Cardiac fibroblast (primary cell): ENCODE measurements around the gene TBC1D22B.

ENCODE experiments used
- DNase-seq, 2 donors: peaks; one replicate each; pipeline versions ENCODE4 v3.0.0 to v3.0.0-alpha.2; 2010; ENCODE audit warnings: low read depth in 2 of 2
- H3K4me3 ChIP-seq, 2 donors: replicated peaks in 1 of 2; 1 replicate in 1 of 2; 2 replicates in 1 of 2; pipeline ENCODE4 v1.5.1; 2011; ENCODE audit warnings: low read depth in 2 of 2, low read length in 2 of 2, mild to moderate bottlenecking in 2 of 2, moderate library complexity in 1 of 2
- CTCF ChIP-seq: IDR thresholded peaks from one replicate; pipeline ENCODE4 v1.5.1; 2011; ENCODE audit warnings: low read depth, mild to moderate bottlenecking, low read length, inconsistent platforms

TBC1D22B gene

GRCh38 chr6:37218061-37218460 is 39.5 kb upstream of the TBC1D22B start:
- TF ChIP-seq CTCF = no peak
- no peak for DNase-seq
- H3K4me3 ChIP-seq = no peak overlapping the region

- TF ChIP-seq CTCF = no peak
- H3K4me3 ChIP-seq = no peak overlapping the region
- DNase-seq = no peak
Measured at GRCh38 chr6:37218511-37218910, 39.1 kb upstream of the TBC1D22B start.

GRCh38 chr6:37221585-37222124 is 35.9 kb upstream of the TBC1D22B start:
- peak overlapping the region; percentile 57 to 65 for H3K4me3 ChIP-seq
- DNase-seq = no peak
- TF ChIP-seq CTCF = no peak

- peak overlapping the region; percentile 57 to 65 for H3K4me3 ChIP-seq
- peak; percentile 85 to 91 for DNase-seq
- TF ChIP-seq CTCF = no peak
Measured at GRCh38 chr6:37222125-37222967, 35.2 kb upstream of the TBC1D22B start.

GRCh38 chr6:37222992-37223391 is 34.6 kb upstream of the TBC1D22B start:
- H3K4me3 ChIP-seq = peak overlapping the region in 1 of 2 donors; percentile 65
- TF ChIP-seq CTCF = no peak

GRCh38 chr6:37225350-37226169 is 32.0 kb upstream of the TBC1D22B start:
- no peak for TF ChIP-seq CTCF
- DNase-seq = no peak
- H3K4me3 ChIP-seq = no peak overlapping the region

More at GRCh38 chr6:37222992-37223391, 34.6 kb upstream of the TBC1D22B start:
- DNase-seq = no peak
